Stimulated activated CD8-positive, alpha-beta memory T cell treated with anti-CD3 and anti-CD28 coated beads, Interleukin-12 subunit alpha, Interleukin-12 subunit beta, amount 100 ng/mL, for 1 hour (primary cell): Measurements from ENCODE around the gene OR11H12.
"Not testable (repeated sequence)": the region's sequence is repeated elsewhere in the genome, so short reads cannot be mapped to it uniquely, and the experiment has no call there.

Experiments
- DNase-seq: peaks from one replicate; pipeline ENCODE4 v3.0.0-alpha.2; 2020; ENCODE audit warnings: low read depth

OR11H12 gene, protein sequence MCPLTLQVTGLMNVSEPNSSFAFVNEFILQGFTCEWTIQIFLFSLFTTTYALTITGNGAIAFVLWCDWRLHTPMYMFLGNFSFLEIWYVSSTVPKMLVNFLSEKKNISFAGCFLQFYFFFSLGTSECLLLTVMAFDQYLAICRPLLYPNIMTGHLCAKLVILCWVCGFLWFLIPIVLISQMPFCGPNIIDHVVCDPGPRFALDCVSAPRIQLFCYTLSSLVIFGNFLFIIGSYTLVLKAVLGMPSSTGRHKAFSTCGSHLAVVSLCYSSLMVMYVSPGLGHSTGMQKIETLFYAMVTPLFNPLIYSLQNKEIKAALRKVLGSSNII

DNA sequence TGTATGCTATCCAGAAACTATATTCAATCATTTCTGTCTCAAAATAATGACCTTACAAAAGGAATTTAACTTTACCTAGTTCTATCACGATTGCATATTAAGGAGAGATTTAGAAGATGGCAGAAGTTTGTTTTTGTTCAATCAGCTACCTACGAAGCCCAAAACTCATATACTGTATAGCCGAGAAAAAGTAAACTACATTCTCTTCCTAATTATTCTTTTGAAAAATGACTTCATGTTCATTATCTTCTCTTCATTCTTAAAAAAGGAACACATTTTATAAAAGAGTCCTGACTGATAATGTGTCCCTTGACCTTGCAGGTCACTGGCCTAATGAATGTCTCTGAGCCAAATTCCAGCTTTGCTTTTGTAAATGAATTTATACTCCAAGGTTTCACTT is at the start of gene OR11H12:
OR11H12 (plus strand) TSS at position 301 of the 400 bp plus-strand sequence; CDS start at position 301, 0 bp downstream.
- DNase-seq: not testable (repeated sequence)

DNA sequence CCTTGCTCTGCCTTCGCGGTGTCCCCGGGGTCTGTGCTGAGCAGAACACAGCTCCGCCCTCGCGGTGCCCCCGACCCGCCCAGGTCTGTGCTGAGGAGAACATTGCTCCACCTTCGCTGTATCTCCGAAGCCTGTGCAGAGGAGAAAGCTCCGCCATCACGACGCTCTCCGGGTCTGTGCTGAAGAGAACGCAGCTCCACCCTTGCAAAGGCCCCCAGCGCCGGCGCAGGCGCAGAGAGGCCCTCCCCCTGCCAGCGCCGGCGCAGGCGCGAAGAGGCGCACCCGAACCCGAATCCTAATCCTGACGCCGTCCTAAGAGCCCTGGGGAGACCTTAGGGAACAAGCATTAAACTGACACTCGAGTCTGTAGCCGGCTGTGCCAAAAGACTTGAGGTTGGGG is 18.0 kb upstream of the OR11H12 start:
- not testable (repeated sequence) for DNase-seq

DNA sequence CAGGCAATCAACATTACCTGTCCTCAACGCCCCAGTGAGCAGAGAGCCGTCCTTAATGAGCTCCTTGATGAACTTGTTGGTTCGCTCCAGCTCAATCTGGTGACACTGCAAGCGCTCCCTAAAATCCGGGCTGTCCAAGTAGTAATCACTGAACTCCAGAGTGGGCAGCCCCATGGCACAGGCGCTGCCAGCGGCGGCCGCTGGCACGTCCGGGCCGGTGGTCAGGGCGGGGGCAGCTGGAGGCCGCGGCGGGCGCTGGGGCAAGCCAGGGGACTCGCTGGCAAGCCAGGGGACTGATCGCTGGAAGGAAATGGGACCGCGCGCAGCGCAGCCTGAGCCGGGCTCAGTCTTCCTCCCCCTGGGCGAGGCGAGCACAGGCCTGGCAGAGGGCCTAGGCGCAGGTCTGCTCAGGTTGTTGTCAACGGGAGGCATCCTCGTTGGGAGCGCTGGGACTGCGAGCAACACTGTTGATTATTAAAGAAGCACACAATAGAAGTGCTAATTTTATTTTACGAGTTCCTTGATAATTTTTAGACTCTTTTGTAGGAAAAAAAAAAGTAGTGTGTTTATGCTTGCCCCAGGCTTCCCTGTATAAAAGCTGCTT is 25.8 kb downstream of the OR11H12 start:
- not testable (repeated sequence) for DNase-seq

DNA sequence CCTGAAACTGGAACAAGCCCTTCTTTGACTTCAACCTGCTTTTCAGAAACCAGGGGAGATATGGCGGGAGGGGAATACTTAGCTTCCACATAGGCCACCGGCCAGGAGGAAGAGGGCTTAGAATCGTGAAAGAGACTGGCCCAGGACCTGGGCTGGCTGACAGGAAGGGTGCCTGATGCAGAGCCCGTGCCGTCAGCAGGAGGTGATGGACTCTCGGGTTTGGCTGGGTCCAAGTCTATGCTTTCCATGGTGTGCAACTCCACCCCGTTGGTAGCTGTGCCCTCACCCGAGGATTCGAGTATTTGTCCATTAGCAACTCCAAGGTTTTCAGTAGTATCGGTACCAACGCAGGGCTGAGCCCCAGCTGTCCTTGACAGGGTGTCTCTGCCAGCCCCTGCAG is 35.1 kb downstream of the OR11H12 start:
- DNase-seq: not testable (repeated sequence)

DNA sequence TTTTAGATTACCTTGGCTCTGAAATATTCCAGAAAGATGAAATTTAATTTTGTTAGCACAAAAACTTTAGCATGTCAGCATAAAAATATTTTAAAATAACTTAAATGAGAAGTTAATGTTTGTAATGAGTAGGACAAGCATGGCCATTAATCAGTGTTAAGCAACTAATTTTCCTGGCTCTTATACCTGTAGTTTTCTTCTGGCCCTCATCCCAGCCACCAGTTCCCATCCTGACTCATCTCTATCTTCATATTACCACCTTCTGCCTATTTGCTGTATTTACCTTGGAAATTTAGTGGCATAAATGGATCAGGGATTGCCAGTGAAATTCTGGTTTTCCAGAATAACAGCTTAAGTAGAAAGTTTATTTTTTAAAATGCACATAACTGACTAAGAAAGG is 37.1 kb downstream of the OR11H12 start:
- DNase-seq: not testable (repeated sequence)

DNA sequence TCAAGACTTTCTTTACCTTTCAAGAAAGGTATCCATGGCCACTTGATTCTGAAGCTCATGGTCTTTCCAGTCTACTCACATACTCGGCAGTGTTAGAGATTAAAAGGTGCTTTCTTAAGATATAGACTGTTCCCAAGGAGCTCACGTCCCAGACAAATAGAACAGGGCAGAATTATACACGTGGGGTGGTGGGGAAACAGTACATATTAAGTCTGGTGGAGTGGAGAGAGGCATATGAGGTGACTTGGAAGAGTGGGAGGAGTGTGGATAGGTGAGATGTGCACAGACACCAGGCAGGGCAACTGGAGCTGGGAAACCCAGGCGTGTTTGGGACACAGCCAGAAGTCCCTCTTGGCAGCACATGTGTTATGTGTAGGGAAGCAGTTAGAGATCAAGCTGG is 37.9 kb downstream of the OR11H12 start:
- not testable (repeated sequence) for DNase-seq

DNA sequence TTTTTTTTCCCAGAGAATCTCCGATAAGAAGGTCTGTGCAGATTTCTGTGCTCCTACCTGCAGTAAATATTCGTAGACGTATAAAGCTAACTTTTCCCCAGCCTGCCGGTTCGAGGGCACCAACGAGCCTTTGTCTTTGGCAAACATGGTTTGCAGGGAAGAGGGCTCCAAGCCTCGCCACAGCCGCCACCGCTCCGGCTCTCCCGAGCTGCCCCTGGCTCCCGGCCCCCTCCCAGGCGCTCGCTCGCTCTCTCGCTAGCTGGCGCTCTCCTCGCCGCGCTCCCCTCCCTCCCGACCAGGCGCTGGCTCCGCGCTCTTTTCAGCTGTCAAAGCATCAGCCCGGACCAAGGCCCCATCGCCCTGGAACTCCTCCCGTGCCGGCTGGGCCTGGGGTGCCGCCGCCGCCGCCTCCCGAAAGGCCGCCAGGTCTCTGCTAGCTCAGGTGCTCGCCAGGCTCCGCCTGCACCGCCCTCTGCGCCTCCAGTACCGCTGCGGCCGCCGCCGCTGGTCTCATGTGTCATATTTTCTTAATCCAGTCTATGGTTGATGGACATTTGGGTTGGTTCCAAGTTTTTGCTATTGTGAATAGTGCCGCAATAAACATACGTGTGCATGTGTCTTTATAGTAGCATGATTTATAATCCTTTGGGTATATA is 45.3 kb downstream of the OR11H12 start:
- not testable (repeated sequence) for DNase-seq
